NCI-H2081 treated with DMSO at 0.1 percent for 48 hours (cell line): ENCODE results near the gene C3orf22.
"Not testable (repeated sequence)": the region's sequence is repeated elsewhere in the genome, so short reads cannot be mapped to it uniquely, and the experiment has no call there.

Experiments
- DNase-seq: peaks from one replicate; lab custom pipeline; 2025; lab: John Stamatoyannopoulos, UW

The C3orf22 gene

GRCh38 chr3:126542340-126543241 lies 16.1 kb downstream of the C3orf22 start:
- DNase-seq = no peak

DNA sequence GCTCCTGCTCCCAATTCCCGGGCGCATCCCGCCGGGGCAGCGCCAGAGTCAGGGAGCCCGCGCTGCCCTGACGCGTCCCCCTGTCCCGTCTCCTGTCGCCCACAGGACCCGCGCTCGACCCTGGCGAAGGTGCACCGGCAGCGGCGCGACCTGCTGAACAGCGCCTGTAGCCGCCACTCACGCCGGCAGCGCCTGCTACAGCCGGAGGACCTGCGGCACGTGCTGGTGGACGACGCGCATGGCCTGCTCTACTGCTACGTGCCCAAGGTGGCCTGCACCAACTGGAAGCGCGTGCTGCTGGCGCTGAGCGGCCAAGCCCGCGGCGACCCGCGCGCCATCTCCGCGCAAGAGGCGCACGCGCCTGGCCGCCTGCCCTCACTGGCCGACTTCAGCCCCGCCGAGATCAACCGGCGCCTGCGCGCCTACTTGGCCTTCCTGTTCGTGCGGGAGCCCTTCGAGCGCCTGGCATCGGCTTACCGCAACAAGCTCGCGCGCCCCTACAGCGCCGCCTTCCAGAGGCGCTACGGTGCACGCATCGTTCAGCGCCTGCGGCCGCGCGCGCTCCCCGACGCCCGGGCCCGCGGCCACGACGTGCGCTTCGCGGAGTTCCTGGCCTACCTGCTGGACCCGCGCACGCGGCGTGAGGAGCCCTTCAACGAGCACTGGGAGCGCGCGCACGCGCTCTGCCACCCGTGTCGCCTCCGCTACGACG lies 16.9 kb downstream of the C3orf22 start:
- DNase-seq = no peak

GRCh38 chr3:126540951-126541627 lies 17.6 kb downstream of the C3orf22 start:
- no peak for DNase-seq

- DNase-seq = no peak
Observed at GRCh38 chr3:126540342-126540849, 18.3 kb downstream of the C3orf22 start.

DNA sequence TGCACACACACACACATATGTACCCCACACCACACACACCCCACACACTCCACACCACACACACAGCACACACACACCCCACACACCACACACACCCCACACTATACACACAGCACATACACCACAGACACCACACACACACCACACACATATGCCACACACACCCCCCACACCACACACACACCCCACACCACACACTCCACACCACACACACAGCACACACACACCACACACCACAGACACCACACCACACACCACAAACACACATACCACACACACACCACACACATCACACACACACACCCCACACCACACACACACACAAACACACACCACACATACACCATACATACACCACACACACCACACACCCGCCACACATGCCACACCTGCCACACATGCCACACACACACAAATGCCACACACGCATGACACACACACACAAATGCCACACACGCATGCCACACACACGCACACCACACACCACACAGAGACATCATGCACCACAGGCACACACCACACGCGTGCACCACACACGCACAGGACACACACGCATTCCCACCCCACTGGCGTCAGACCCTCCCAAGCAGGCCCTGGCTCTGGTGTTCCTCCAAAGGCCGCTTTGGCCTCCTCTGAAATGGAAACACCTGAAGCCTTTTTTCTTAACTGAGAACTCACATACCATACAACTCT lies 19.0 kb downstream of the C3orf22 start:
- DNase-seq = no peak

- DNase-seq = no peak
Observed at GRCh38 chr3:126538966-126539365, 19.8 kb downstream of the C3orf22 start.

DNA sequence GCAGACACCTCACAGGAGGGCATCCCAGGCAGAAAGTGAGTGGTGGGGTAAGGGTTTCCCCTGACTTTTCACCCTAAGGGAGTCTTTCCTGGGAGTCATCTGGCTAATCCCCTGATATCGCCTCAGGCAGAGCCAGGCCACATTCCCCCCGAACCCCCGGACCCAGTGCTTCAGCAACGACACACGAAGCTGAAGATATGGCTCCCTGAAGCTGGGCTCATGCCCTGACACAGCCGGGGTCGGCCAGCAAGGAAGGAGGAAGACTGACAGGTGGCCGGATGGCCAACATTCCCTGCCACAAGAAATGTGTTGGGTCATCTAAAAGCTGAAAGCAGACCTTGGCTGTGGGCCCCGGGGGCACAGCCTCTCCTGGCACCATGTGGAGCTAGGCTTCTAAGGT lies 20.4 kb downstream of the C3orf22 start:
- no peak for DNase-seq

DNA sequence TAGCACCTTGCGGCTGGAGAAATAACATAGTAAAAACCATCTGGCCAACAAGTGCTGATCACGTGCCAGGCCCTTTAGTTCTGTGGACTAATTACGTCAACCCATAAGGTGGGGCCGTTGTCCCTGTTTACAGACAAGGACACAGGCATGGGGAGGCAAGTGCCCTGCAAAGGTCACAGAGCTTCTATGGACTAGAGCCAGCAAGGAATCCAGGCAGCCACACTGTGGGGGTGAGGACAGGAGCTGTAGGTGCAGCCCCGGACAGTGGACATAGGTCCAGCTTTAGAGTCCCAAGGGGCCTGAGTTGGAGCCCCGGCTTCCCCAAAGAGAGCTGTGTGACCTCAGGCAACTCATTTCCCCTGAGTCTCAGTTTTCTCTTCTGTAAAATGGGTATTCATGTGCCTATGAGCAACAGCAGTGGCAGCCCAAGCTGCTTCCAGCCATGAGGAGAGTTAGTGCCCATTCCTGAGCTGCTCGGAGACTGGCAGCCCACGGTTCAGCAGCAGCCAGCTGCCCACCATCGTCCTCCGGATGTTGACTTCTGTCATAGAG lies 20.9 kb downstream of the C3orf22 start:
- no peak for DNase-seq

DNA sequence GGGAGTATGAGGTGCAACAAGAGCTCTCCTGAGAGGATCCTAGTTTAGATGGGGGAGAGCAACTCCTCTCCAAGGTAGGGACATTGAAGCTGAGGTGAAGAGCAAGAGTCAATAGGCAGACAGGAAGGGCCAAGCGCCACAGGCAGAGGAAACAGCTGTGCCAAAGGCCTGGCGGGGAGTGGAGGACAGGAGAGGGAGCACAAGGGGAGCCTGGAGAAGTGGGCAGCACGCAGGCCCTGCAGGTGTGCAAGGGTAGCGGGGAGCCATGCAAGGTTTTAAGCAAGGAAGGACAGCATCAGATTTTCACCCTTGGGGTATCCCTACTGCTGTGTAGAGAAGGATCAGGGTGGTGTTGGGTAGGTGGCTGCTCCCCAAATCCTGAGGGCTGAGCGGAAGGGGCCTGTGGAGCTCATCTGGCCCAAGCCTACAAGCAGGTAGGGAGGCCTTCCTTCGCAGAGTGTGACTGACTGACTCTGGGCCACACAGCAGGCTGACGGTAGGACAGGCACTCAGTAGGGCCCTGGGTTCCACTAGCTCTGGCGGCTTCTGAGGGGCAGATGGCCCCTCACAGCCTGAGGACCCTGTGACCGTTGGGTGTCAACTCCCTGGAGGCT lies 21.5 kb downstream of the C3orf22 start:
- no peak for DNase-seq

DNA sequence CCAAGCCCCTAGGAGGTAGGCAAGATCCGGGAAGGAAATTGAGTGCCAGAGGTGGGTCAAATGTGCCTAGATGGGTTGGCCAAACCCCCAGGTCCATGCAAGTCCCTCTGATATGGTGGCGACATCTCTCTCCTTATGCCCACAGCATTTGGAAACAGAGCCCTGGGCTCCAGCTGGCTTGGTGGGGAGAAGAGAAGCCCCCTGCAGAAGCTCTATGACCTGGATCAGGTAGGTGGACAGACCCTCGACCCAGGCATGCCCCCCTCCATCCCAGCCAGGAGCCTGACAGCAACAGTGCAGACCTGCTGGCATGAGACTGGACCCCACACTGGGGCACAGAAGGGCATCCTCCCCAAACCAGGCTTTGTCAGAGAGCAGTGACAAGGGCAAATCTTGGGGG lies 22.6 kb downstream of the C3orf22 start:
- DNase-seq = no peak

- DNase-seq = no peak
Observed at GRCh38 chr3:126535636-126536035, 23.1 kb downstream of the C3orf22 start.

DNA sequence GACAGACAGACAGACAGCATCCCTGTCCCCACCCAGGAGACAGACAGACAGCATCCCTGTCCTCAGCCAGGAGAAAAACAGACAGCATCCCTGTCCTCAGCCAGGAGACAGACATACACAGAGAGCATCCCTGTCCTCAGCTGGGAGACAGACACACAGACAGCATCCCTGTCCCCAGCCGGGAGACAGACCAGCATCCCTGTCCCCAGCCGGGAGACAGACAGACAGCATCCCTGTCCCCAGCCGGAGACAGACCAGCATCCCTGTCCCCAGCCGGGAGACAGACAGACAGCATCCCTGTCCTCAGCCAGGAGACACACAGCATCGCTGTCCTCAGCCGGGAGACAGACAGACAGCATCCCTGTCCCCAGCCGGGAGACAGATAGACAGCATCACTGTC lies 24.0 kb downstream of the C3orf22 start:
- DNase-seq = not testable (repeated sequence)

GRCh38 chr3:126533506-126533905 lies 25.2 kb downstream of the C3orf22 start:
- DNase-seq = no peak

- no peak for DNase-seq
Observed at GRCh38 chr3:126531051-126531330, 27.7 kb downstream of the C3orf22 start.

DNA sequence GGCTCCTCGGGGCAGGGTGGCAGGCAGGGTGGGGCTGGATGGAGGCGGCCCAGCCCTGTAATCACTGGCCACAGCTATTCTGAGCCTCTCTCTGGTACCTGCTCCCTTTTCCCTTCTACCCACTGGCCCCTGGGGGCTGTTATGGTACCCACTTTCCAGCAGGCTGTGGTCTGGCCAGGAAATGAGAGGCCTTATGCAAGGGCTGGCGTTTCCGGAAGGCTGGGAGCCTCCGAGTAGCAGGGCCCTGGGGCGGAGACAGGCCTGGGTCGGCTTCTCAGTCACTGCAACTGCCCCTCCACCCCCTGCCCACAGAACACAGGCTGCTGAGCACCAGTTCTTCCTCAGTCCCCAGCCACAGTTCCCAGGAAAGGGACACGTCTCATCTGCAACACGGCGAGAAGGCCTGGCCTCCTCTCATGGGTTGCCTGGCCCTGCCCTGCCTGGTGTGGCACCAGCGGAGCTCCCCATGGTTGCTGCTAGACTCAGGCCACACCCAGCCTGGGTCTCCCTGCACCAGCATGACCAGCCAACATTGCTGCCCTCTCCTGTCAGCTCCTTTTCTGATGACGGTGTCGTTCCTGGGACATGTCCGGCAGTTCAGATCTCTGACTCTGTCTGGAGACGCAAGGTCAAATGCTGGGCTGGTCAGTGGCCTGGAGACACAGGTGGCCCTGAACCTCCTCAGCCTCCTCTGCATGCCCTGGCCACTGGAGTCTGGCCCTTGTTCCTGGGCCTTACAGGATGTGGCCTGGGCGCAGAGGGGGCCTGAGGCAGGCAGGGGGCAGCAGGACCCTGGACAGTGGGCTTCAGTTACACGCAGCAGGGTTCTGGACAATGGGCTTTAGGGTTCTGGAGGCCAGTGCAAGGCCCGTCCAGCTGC lies 28.3 kb downstream of the C3orf22 start:
- DNase-seq = no peak

DNA sequence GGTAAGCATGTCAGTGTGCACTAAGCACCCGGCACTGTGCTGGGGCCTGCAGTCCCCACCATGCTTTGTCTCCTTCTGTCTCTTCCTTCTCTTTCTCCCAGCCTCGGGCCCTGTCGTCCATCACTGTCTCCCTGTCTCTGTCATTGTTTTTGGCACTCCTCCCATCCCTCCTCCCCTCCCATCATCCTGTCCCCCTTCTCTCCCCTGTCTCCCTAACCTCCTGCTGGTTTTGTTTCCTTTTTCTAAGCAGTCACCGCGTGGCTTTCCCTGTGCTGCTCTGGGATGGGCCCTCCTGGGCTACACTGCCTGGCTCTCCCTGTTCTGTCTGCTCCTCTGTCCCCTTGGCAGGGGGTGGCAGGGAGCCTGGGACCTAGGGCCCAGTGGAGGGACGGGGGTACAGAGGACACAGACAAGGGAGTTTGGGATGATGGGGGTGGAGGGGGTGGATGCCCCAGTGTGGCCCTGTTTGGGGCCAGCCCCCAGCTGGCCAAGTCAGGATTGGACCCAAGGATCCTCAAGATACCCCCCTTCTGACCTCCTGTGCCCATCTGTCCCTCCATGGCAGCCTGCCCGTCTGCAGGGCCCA lies 29.1 kb downstream of the C3orf22 start:
- no peak for DNase-seq

GRCh38 chr3:126528800-126529541 lies 29.8 kb downstream of the C3orf22 start:
- no peak for DNase-seq

GRCh38 chr3:126528419-126528799 lies 30.3 kb downstream of the C3orf22 start:
- DNase-seq = no peak

DNA sequence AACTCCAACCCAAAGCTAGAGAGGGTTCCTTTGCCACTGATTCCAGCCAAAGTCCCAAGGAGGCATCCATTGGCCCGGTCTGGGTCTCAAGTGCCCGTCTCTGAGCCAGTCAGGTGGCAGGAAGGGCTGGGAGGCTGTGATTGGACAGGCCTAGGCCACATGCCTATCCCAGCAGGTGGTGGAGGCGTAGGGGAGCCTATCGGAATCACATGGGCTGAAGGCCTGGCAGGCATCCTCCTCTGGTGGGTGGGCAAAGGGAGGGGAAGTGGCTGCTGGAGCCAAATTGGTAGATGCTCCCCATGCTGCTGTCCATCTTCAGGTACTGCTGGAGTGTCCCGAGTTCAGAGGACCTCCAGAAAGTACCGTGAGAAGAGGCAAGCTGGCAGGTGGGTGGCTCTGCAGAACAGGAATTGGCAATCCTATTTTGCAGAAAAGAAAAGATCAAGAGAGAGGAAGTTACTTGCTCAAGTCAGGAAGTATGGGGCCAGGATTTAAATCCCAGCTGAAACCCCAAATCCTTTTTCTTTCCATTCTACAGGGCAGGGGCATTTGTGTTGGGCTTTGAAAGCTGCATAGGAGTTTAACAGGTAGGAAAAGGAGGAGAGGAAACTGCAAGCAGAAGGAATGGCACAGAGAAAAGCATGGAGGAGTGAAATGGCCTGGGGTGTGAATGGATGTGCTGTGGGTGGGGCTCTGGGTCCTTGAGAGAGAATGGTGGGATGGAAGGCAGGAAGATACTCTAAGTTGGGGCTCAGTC lies 31.1 kb downstream of the C3orf22 start:
- no peak for DNase-seq
